NCI-H2081 (cell line): ENCODE measurements around the gene KRT81.
A peak's percentile ranks its signal among the peaks of the same experiment; 100 is the strongest.
"Not testable (repeated sequence)": the region's sequence is repeated elsewhere in the genome, so short reads cannot be mapped to it uniquely, and the experiment has no call there.

ENCODE experiments used
- DNase-seq, 2 experiments: peaks; one replicate each; lab custom pipeline; 2025; lab: John Stamatoyannopoulos, UW

The KRT81 gene

DNA sequence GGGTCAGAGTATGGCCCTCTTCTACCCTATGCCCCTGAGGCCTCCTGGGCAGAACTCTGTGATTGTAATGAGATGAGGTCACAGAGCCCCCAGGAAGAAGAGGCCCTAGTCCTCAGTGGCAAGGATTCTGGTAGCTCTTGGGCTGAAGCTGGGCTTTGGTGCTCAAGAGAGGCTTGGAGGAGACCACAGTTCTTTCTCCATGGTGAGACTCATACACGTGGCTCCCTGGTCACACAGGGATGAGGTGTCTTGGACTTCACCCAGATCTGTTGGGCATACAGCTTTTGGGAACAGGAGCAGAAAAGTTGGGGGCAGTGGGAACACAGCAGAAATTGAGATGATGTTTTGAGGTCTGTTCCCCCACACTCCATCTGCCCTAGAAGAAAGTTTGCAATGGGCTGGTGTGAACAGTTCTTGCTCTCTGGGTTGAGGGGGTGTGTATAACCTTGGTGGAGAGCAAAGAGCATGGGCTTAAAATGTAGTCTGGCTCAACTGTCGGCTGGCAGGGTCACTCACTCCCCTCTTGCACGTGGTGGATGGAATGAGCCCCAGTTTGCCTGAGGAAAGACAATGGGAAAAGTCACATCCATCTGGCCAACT, 16.7 kb downstream of the KRT81 start, which contains the start of gene KRT86:
Gene KRT86, plus strand, starts transcription at position 125 of the 600 bp plus-strand sequence. CDS start 27,272 bp downstream, outside the sequence.
- no peak for DNase-seq

DNA sequence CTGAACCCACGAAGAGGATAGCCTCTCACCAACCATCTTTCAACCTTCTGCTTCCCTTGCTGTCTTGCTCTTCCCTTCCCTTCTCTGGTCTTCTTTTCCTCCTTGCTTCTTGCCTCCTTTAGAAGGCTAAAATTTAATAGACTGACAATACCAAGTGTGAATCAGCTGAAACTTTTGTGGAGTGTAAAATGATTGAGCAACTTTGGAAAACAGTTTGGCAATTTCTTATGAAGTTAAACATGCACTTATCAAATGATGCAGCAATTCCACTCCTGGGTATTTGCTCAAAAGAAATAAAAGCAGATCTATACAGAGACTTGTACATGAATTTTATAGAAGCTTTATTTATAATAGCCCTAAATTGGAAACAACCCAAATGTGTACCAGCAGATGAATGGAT, 20.2 kb downstream of the KRT81 start:
- DNase-seq, result no peak

DNA sequence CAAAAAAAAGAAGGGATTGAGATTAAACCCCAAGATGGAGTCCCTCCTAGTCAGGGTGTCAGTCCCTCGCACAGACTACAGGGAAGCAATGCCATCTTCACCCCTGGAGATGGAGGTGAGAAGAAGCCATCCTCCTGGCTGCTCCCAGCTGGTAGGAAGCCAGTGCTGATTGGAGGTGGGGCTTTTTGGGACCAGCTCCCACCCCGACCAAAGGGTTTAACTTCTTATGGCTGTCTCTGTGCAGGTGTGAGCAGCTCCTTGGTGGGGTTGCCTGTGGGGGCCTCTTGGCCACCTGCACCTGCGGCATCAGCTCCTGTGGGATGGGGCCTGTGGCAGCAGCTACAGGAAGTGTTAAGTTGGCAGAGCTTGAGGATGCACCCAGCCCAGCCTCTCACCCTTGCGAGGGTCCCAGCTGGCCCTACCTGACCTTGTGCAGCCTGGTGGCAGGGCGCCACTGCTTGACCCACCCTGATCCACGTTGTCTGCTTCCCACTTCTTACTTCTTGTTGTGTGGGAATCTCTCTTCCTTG, 20.7 kb downstream of the KRT81 start:
- DNase-seq, result no peak

DNA sequence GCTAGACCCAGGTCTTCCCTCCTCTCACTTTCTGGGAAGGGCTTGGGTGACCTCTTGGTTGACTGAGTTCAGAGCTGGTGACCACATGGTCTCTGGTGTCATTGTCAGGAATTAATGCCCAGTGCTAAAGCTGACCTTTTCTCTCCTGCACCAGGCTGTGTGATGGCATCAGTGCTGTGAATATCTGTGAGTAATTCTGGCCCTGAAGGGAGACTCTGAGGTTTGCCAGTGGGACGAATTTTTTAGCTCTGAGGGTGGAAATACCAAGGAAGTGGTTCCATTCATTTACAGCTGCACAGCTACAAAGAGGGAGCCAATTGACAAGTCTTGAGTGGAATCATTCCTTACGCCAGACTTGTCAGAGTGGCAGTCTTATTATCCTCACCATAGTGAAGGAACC, 23.1 kb downstream of the KRT81 start:
- no peak for DNase-seq

DNA sequence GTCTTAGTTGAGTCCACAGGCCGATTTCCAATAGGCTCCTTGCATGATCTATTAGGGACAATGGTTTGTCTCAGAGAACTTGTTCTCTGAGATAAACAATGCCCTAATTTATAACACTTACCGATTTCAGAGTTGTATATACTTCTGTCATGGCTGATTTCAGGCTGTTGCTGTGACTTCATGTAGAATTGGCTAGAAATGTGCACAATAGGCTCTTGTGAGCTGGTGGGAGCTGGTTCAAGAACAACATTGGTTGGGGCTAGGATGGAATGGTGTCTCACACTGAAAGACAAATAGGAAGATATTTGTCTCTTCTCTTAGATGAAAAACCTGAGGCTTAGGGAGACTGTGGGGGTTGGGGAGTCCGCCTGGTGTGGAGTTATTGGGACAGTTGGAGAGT, 23.6 kb downstream of the KRT81 start:
- DNase-seq, result no peak

DNA sequence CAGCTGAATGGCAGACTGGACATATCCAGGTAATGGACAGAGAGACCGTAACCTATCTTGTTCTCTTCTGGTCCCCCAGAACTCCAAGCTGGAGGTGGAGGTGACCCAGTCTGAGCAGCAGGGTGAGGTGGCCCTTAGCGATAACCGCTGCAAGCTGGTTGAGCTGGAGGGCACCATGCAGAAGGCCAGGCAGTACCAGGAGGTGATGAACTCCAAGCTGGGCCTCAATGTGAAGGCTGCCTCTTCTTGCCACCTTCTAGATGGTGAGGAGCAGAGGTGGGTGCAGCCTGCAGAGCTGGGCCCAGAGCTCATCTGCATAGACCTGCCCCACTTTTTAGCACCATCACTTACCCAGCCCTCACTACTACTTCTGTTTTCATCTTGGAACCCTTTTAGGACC, 24.1 kb downstream of the KRT81 start:
- DNase-seq, result no peak

DNA sequence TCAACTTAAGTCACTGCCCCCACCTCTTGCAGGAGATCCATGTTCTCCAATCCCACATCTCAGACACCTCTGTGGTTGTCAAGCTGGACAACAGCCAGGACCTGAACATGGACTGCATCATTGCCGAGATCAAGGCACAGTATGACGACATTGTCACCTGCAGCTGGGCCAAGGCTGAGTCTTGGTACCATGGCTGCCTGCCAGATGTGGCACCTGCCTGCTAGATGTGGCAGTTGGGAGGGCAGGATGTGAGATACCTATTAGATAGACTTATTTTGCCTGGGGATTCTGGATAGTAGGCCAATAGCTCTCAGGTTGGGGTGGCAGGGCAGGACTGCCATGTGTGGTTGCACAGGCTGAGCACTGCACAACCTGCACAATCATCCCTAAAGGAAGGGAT, 24.8 kb downstream of the KRT81 start:
- DNase-seq, result peak; percentile 15 to 56

DNA sequence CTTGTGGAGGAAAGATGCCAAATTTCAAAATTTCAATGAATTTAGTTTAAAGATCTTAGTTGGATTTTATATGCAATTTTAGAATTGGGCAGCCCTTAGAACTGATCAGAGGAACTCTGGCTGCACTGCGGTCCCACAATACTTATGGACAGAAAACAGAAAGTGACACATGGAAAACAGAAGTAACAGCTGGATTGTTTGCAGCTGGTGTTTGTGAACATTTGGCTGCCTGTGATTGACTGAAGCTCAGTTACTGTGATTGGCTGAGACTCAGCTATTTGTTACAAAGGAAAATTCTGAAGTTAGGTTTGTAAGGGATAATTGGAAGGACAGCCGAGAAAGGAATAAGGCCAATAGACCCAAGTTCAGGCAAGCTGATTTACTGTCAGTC, 26.9 kb downstream of the KRT81 start:
- no peak for DNase-seq

DNA sequence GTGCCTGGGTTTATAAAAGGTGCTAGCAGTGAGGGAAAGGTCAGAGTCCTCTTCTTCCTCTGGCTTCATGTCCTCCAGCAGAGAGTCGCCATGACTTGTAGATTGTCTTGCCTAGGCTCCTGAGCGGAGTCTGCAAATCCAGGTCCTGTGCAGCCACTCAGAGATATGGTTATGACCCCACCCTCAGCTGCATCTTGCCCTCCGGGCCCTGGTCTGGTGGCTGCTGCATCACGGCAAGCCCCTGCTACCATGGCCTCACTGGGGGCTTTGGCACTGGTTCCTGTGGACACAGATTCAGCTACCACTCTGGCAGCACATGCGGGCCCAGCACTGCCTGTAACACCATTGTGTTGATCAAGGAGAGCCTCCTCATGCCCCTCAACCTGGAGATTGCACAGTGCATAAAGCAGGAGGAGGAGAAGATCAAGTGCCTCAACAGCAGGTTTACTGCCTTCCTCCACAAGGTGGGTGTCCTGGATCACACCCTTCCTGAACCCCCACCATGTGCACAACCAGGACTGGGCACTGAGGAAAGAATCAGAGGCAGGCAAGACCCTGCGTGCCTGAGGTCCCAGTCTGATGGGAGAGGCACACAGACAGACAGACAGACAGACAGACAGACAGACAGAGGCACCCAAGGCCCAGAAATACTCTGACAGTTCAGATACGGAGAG, 27.4 kb downstream of the KRT81 start:
- DNase-seq, result no peak

DNA sequence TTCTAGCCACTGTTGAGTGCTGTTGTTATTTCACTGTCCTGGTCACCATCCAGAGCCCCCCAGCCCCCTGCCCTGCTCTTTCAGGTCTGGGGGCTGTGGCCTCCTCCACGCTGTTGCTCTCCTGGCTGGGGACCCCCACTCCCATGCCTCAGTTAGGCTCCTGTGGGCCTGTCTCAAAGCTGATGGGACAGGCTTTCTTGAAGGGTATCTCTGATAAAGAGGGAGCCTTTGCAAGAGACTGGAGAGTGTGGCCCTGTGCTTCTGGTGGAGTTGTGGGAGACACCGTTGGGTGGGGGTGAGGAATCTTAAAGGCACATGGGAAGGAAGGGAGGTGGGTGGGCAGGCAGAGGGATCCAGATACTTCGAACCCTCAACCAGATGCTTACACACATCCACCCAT, 29.0 kb downstream of the KRT81 start:
- DNase-seq, result no peak

DNA sequence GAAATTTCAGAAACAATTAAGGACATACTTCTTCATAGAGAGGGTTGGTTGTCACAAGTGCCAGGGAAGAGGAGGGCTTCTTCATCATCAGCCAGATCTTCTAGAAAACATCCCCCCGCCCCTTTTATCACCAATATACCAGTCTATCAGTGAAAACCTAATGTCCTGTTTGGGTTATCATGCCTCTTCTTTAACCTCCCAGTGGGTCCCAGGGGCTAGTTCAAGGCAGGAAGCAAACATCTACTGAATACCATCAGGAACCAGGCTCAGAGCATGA, 30.2 kb downstream of the KRT81 start:
- no peak for DNase-seq

DNA sequence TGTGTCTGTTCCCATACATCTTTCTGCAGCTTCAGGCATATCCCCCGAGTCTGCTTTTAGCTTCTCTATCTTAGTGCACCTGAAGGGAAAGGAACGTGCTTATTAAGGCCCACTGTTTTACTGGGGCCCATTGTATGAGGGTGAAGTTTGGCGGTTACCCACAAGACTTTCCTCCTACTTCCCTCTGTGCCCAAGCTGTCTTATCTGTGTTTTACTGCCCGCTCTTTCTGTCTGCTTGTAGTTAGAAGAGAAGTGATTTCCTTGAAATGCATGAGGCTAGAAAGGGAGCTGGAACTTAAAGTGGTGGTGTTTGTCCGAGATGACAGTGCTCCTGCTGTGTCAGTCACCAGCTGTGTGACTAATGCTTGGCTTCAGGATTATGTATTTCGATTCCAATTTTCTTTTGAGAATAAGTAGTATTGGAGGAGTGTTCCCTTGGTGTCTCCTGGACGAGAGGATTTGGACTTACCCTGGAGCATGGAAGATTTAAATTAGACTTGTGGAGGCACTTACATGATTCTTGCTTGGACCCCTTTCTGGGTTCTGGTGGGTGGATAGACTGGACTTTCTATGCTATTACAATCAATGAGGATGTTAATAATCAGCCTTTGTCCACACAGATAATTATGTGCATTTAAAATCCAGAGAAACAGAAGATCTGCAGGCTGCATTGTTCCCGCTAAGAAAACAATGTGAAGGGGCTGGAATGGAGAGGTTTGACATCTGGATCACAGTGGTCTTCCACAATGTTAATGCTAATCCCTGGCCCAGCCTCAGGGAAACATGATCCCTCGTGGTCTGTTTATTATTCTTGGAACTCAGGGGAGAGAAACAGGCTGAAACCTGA, 30.8 kb downstream of the KRT81 start:
- no peak for DNase-seq

DNA sequence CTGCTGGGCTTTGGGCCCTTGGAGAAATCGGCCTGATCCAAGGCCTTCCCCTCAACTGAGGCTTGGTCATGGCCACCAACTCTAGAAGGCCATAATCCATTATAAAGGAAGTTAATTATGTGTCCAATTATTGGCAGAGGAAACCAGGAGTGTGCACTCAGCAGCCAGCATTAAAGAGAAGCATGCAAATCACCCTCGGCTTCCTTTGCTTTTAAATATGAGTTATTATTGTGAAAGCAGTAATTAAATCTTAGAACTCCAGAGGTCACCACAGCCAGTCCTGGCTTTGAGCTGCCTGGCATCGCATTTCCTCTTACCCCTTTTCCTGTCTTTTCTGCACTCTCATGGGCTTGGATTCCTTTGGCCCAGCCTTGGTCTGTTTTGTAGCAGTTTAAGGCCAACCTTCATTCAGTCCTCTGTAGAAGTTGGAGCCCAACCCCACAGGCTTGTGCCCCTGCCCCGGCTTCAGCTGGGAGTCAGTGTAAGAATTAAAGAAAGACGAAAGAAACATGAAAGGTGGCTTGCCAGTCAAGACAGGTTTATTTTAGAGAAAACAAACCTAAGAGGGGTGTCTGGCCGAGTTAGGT, 31.6 kb downstream of the KRT81 start:
- peak in 1 of 2 experiments; percentile 29 for DNase-seq

DNA sequence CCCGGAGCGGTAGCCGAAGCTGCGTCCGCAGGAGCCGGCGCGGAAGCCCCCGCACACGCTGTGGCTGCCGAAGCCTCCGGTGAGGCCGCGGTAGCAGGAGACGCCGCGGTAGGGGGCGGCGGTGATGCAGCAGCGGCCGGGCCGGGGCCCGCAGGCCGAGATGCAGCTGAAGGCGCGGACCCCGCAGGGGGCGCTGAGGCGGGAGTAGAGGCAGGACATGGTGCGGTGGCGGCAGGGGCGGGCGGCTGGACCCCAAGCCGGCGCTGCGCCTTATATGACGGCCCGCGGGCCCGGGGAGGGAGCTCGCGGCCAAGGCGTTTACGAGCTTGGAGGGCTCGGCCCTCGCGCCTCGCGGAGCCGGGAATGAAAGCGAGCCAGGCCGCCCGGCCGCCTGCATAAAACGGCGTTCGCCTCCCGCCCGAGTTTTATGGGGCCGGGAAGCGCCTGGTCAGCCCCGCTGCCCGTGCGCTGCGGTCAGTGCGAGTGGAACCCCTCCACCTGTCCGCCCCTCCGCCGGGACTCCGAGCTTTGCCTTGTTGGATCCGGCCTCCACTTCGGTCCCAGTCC, 32.9 kb downstream of the KRT81 start:
- no peak for DNase-seq

DNA sequence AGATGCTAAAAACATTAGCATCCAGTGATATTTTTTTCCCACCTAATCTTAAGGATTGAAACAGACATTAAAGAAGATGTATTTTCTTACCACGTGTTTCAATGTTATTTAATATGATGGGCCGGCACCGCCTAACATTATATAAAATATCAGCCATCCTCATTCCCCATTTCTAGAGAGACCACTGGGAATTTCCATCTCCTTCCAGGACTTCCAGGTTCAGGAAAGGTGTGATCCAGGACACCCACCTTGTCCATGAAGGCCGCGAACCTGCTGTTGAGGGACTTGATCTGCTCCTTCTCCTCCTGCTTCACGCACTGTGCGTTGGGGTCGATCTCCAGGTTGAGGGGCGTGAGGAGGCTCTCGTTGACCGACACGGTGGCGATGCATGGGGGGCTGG, 33.4 kb downstream of the KRT81 start:
- not testable (repeated sequence) for DNase-seq

DNA sequence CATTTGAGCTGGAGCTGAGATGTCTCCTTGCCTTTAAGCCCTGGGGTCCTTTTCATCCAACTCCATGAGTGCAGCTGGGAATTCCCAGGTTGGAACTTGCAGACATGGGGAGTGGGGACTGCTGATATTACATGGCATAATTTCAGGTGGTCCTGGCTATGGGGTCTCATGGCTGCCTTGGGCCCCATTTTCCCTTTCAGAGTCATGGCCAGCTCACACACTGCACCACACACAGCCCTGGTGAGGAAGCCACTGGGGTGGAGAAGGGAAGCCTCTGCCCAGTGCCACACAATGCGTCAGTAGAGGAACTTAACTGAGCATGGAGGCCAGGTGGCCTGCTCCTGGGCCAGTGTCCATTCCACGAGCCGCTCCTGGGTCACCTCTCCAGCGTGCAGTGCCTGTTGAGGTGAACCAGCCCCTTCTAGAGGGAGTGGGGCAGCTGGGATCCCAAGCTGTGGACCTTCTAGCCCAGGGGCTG, 34.2 kb downstream of the KRT81 start:
- DNase-seq, result no peak

DNA sequence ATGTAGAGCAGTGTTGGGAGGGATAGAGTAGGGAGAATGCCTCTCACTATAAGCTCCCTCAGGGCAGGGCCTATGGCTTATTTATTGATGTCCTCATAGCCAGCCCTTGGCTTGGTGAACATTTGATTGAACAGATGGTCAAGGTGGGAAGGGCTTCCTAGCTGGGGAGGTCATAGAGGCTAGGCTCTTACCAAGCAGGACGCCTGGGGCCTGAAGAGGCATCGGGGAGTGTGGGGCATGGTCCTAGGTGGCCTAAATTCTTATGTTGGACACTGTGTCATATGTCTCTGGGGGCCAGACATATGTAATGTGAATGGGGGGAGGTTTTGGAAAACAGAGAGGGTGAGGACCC, 34.8 kb downstream of the KRT81 start:
- no peak for DNase-seq

DNA sequence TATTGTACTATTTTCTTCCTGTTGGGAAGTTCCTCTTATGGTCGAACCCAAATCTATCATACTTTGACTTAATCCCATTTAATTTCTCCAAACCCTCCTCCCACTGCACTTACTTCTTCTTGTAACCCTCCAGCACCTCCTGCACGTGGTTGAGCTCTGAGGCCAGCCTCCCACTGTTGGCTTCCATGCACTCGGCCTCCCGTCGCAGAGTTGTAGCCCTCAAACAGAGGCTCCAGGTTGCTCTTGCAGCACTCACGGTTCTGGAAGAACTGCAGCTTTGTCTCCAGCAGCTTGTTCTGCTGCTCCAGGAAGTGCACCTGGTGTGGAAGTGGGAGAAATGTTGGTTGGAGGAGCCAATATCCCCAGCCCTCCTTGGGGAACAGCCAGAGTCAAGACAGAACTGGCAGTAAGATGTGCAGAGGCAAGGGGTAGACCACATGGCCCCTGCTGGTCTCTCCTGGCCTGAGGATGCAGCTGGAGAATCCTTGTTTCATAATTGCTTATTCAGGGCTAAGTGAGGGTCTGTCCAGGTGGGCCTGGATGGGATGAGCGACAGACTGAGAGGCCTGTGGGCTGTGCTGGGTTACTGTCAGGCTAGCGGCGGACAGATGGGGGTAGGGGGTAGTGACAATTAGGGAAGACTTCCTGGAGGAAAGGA, 35.3 kb downstream of the KRT81 start:
- no peak for DNase-seq

DNA sequence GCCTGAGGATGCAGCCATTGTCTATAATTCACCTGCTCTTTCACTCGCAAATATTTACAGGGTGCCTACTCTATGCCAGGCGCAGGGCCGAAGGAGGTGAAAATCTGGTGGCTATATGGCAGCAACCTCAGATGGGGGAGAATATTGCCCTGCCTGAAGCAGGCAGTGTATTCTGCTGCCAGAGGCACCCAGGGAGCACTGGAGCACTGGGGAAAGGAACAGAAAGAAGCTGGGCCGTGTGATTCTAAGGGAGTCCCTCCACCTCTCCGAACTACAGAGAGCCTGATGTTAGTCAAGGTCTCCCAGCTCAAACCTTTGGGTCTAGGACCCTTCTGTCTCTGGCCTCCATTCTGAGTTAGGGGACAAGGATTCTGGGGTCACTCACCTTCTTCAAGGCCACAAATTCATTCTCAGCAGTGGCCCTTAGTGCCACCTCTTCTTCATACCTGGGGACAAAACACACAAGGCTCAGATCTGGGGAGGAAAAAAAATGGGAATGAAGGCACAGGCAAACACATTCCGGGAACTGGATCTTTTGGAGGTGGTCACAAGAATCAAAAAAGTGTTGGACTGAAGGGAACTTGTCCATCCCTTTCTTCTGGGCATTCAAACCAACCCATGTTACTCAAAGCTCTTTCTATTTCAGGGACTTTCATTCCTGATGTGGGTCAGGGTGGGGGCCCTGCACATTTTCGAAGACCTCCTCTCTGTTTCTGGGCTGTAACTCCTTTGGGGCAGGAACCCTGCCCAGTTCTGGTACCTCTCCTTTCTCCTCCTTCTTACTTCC, 36.2 kb downstream of the KRT81 start:
- DNase-seq, result no peak

DNA sequence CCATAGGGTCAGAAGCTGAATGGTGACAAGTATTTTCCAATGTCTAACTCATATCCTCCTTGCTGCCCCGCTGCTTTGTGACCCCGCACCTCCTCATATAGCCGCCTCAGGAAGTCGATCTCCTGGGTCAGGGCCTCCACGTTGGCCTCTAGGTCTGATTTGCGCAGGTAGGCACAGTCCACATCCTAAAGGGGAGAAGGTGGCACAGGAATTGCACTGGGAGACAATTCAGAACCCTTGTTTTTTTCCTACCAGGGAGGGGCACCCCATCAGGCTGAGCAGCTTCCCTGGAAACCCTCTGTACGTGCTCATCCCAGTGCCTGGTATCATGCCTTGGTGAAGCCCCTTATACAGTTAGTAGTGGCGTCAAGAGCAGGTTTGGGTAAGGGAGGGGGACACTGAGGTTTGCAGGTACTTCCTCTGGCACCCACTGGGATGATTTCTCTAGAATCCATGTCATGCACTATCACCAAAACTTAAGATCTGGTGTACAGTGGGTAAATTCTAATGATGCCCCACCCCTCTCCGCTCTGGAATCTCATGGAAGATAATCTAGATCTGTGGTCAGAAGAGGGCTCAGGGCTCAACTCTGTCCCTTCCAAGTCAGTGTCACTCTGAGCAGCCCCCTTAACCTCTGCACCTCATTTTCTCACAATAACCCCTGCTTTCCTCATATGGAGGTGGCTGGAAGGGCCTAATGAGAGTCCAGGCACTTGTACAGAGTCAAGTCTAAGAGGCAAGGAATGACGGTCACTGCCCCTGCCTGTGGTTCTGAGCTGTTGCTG, 37.0 kb downstream of the KRT81 start:
- no peak for DNase-seq
